Hepatocyte (in vitro differentiated cells): Measurements from ENCODE around the gene CDCA8. TPM values are rescaled to one million over a fixed set of nuclear protein-coding genes. Genes with fewer than 3 reads are reported as not detected.

Source experiments
- DNase-seq: peaks from one replicate; pipeline ENCODE4 v3.0.0-alpha.2; 2016; ENCODE audit warnings: low spot score
- H2AFZ ChIP-seq: fragments of 200-600 bp; sonication (generic); 2 replicates; pipeline ENCODE4 v1.6.0; 2016; ENCODE audit warnings: antibody characterized with exemption, mild to moderate bottlenecking
- H3K27ac ChIP-seq: fragments of 200-600 bp; sonication (generic); 2 replicates; pipeline ENCODE4 v1.5.1; 2016; ENCODE audit warnings: mild to moderate bottlenecking
- H3K27me3 ChIP-seq: fragments of 200-600 bp; sonication (generic); 2 replicates; pipeline ENCODE4 v1.6.1; 2016
- H3K36me3 ChIP-seq: fragments of 200-600 bp; sonication (generic); replicated peaks from 2 replicates; pipeline ENCODE4 v1.5.1; 2016; ENCODE audit warnings: low read depth; ENCODE audit not compliant: insufficient read depth
- H3K4me1 ChIP-seq: fragments of 200-600 bp; sonication (generic); 2 replicates; pipeline ENCODE4 v1.5.1; 2016; ENCODE audit warnings: mild to moderate bottlenecking, moderate library complexity; ENCODE audit not compliant: insufficient read depth
- H3K4me2 ChIP-seq: fragments of 200-600 bp; sonication (generic); 2 replicates; pipeline ENCODE4 v1.6.0; 2016
- H3K4me3 ChIP-seq: fragments of 200-600 bp; sonication (generic); 2 replicates; pipeline ENCODE4 v1.5.1; 2016; ENCODE audit warnings: mild to moderate bottlenecking
- H3K79me2 ChIP-seq: fragments of 200-600 bp; sonication (generic); 2 replicates; pipeline ENCODE4 v1.6.0; 2017; ENCODE audit warnings: mild to moderate bottlenecking
- H3K9me2 ChIP-seq: fragments of 200-600 bp; sonication (generic); replicated peaks from 2 replicates; pipeline ENCODE4 v1.6.0; 2017; ENCODE audit warnings: mild to moderate bottlenecking; ENCODE audit not compliant: insufficient read depth
- H3K9me3 ChIP-seq: fragments of 200-600 bp; sonication (generic); 2 replicates; pipeline ENCODE4 v1.5.1; 2016; ENCODE audit warnings: low read depth, mild to moderate bottlenecking
- H4K20me1 ChIP-seq: fragments of 200-600 bp; sonication (generic); 2 replicates; pipeline ENCODE4 v1.6.0; 2016; ENCODE audit warnings: mild to moderate bottlenecking; ENCODE audit not compliant: insufficient read depth, poor library complexity, severe bottlenecking
- EZH2 ChIP-seq: fragments of 200-600 bp; sonication (generic); IDR thresholded peaks from 2 replicates; pipeline ENCODE4 v1.6.1; 2016; ENCODE audit warnings: antibody characterized with exemption, mild to moderate bottlenecking, borderline replicate concordance
- EZH2phosphoT487 ChIP-seq: fragments of 200-600 bp; sonication (generic); IDR thresholded peaks from one replicate; pipeline ENCODE4 v1.6.1; 2018; ENCODE audit warnings: antibody characterized with exemption, mild to moderate bottlenecking, low read depth, moderate library complexity; ENCODE audit not compliant: unreplicated experiment, severe bottlenecking
- WGBS: methylation state at CpG from one replicate; pipeline ENCODE4 v1.1.6; 2016; ENCODE audit warnings: low lambda C conversion rate; ENCODE audit errors: missing lambda C conversion rate; 5-methylcytosine and 5-hydroxymethylcytosine counted together
- polyA plus RNA-seq: library from polyadenylated mRNA; unstranded; fragments of >200 nt; fragmentation: Nextera tagmentation; extraction: Ambion mirVana; gene quantifications from 2 replicates; pipeline ENCODE4 v1.2.1, GENCODE V29; 2016
- total RNA-seq: library from RNA; depleted of rRNA; stranded (reverse); fragments of >200 nt; gene quantifications from 2 replicates; pipeline ENCODE4 v1.2.3, GENCODE V29; 2014
- TF ChIP-seq, protein P1 (sequence below): fragments of 200-600 bp; sonication (generic); IDR thresholded peaks from 2 replicates; pipeline ENCODE4 v1.5.1; 2016; ENCODE audit warnings: antibody characterized with exemption, mild to moderate bottlenecking; ENCODE audit not compliant: poor library complexity

CDCA8 gene
- total and polyA plus RNA-seq, 2 experiments from 2014 or later: 4.3 to 5.4 TPM

DNA sequence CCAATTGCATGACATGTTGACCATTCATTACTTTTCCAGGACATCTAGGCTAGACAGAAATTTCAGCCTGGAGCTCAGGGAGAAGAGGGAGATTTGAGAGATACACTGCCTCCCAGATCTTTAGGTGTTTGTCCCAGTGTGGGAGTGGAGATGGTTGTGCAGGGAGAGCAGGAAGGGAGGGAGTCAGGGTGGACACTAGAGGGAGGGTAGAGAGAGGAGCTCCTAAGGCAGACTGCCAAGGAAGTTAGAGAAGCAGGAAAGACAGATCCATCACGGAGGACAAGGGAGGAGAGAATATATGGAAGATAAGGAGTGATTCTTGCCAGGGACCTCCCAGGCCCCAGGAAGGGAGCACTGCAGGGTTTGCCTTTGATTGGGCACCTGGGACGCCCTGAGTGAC is 8.7 kb downstream of the CDCA8 start:
- 97% methylated on average over 2 of the region's 2 CpGs for WGBS
- TF ChIP-seq, protein P1, sequence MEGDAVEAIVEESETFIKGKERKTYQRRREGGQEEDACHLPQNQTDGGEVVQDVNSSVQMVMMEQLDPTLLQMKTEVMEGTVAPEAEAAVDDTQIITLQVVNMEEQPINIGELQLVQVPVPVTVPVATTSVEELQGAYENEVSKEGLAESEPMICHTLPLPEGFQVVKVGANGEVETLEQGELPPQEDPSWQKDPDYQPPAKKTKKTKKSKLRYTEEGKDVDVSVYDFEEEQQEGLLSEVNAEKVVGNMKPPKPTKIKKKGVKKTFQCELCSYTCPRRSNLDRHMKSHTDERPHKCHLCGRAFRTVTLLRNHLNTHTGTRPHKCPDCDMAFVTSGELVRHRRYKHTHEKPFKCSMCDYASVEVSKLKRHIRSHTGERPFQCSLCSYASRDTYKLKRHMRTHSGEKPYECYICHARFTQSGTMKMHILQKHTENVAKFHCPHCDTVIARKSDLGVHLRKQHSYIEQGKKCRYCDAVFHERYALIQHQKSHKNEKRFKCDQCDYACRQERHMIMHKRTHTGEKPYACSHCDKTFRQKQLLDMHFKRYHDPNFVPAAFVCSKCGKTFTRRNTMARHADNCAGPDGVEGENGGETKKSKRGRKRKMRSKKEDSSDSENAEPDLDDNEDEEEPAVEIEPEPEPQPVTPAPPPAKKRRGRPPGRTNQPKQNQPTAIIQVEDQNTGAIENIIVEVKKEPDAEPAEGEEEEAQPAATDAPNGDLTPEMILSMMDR: no peak
- TF ChIP-seq EZH2phosphoT487 (no peak), EZH2 (no peak)
- Histone ChIP-seq H4K20me1 (no peaks in the 10 kb centered on the region), H3K27me3 (no peaks in the 10 kb centered on the region), H3K4me2 (no peak overlapping the region), H3K4me3 (no peak overlapping the region), H3K9me2 (no peaks in the 10 kb centered on the region), H3K4me1 (peaks cover 5% of the 10 kb centered on the region), H3K27ac (no peak overlapping the region), H2AFZ (no peak overlapping the region), H3K9me3 (no peaks in the 10 kb centered on the region), H3K79me2 (no peaks in the 10 kb centered on the region), H3K36me3 (no peaks in the 10 kb centered on the region)
- DNase-seq: no peak

DNA sequence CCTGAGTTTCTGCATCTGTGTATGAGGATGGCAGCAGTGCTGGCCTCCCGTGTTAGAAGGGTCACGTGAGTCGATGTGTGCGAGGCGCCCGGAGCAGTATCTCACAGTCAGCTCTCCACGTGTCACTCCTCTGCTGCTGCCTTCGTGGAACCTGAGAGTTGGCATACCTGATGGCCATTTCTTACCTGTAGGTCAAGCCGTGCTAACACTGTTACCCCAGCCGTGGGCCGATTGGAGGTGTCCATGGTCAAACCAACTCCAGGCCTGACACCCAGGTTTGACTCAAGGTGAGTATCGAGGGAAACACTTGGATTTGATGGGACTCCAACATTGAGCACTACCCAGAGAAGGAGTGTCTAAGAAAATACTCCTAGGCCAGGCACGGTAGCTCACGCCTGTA is 10.7 kb downstream of the CDCA8 start:
- no peaks in the 10 kb centered on the region for H3K27me3 ChIP-seq
- no peaks in the 10 kb centered on the region for H3K79me2 ChIP-seq
- no peaks in the 10 kb centered on the region for H3K36me3 ChIP-seq
- H3K4me3 ChIP-seq: no peak overlapping the region
- DNase-seq: no peak
- no peaks in the 10 kb centered on the region for H4K20me1 ChIP-seq
- H3K9me3 ChIP-seq: no peaks in the 10 kb centered on the region
- H3K27ac ChIP-seq: no peak overlapping the region
- no peaks in the 10 kb centered on the region for H3K4me1 ChIP-seq
- WGBS: 97% methylated on average over 14 of the region's 14 CpGs
- TF ChIP-seq, protein P1: no peak
- TF ChIP-seq EZH2 (no peak), EZH2phosphoT487 (no peak)
- H3K9me2 ChIP-seq: no peaks in the 10 kb centered on the region
- H3K4me2 ChIP-seq: no peak overlapping the region
- no peak overlapping the region for H2AFZ ChIP-seq

DNA sequence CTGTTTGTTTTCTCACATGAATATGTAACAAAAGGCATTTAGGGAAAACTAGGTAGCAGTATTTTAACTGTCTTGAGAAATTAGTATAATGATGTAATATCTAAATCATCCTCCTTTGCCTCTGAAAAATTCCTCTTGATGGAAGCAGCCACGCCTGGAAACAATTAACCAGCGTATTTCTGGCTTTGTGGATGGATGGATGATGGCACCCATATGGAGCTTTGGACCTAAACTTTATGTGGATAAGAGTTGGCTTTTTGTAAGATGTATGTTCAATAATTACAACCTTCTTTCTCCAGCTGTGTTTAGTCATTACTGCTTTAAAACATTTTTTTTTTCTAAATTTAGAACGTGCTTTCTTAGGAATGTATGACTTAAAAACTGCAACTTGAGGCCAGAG is 12.7 kb downstream of the CDCA8 start:
- Histone ChIP-seq H3K27ac (no peak overlapping the region), H2AFZ (no peak overlapping the region), H3K9me2 (no peaks in the 10 kb centered on the region), H4K20me1 (no peaks in the 10 kb centered on the region), H3K4me2 (no peak overlapping the region), H3K79me2 (no peaks in the 10 kb centered on the region), H3K36me3 (no peaks in the 10 kb centered on the region), H3K27me3 (no peaks in the 10 kb centered on the region), H3K4me3 (no peak overlapping the region), H3K4me1 (no peaks in the 10 kb centered on the region), H3K9me3 (no peaks in the 10 kb centered on the region)
- 86% methylated on average over 3 of the region's 3 CpGs for WGBS
- TF ChIP-seq EZH2phosphoT487 (no peak), EZH2 (no peak)
- TF ChIP-seq, protein P1: no peak
- no peak for DNase-seq

DNA sequence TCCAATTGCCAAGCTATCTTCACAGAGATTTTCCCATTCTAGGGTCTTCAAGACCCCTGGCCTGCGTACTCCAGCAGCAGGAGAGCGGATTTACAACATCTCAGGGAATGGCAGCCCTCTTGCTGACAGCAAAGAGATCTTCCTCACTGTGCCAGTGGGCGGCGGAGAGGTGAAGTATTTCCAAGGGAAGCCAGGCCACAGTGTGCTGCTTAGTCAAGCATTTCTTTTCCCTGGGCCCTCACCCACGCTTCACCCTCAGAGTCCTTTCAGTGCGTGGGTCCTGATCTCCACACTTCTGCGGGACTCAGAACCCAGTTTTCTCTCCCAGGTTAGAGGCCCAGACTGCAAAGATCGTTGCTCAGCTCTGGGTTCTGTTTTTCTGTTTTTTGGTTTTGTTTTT is 13.1 kb downstream of the CDCA8 start:
- no peak for DNase-seq
- WGBS: 89% methylated on average over 8 of the region's 8 CpGs
- Histone ChIP-seq H3K9me2 (no peaks in the 10 kb centered on the region), H4K20me1 (no peaks in the 10 kb centered on the region), H2AFZ (no peak overlapping the region), H3K79me2 (no peaks in the 10 kb centered on the region), H3K27ac (no peak overlapping the region), H3K27me3 (no peaks in the 10 kb centered on the region), H3K4me2 (no peak overlapping the region), H3K4me3 (no peak overlapping the region), H3K9me3 (no peaks in the 10 kb centered on the region), H3K4me1 (no peaks in the 10 kb centered on the region), H3K36me3 (no peaks in the 10 kb centered on the region)
- no peak for TF ChIP-seq EZH2
- TF ChIP-seq, protein P1: no peak
- TF ChIP-seq EZH2phosphoT487: no peak
